GM23338 (cell line): ENCODE data around the gene LITAF. TPM values are rescaled to one million over a fixed set of nuclear protein-coding genes. Genes with fewer than 3 reads are reported as not detected.
"Not testable (repeated sequence)": the region's sequence is repeated elsewhere in the genome, so short reads cannot be mapped to it uniquely, and the experiment has no call there.

ENCODE experiments used
- ATAC-seq: fragments of 200-7000 bp; cut with Tn5 transposase; 3 replicates; pipeline ENCODE4 v1.9.1; 2020
- DNase-seq: peaks from one replicate; pipeline ENCODE4 v3.0.0-alpha.2; 2015; ENCODE audit warnings: low spot score
- H2AFZ ChIP-seq: fragments of 200-600 bp; sonication (generic); 2 replicates; pipeline ENCODE4 v1.8.0; 2016; ENCODE audit warnings: antibody characterized with exemption, mild to moderate bottlenecking, moderate library complexity
- H3F3A ChIP-seq: fragments of 200-600 bp; sonication (generic); replicated peaks from 2 replicates; pipeline ENCODE4 v1.8.0; 2017; ENCODE audit warnings: antibody characterized with exemption, mixed run types, low read depth
- H3K27ac ChIP-seq: fragments of 200-600 bp; sonication (generic); 2 replicates; pipeline ENCODE4 v1.6.1; 2016; ENCODE audit warnings: low read depth
- H3K27me3 ChIP-seq: fragments of 200-600 bp; sonication (generic); 2 replicates; pipeline ENCODE4 v1.8.0; 2016; ENCODE audit warnings: mild to moderate bottlenecking, mixed run types, moderate library complexity; ENCODE audit not compliant: insufficient read depth
- H3K36me3 ChIP-seq: fragments of 200-600 bp; sonication (generic); 2 replicates; pipeline ENCODE4 v1.8.0; 2016; ENCODE audit warnings: mild to moderate bottlenecking; ENCODE audit not compliant: insufficient read depth
- H3K4me1 ChIP-seq: fragments of 200-600 bp; sonication (generic); 2 replicates; pipeline ENCODE4 v1.8.0; 2016; ENCODE audit warnings: mild to moderate bottlenecking, moderate library complexity; ENCODE audit not compliant: insufficient read depth
- H3K4me2 ChIP-seq: fragments of 200-600 bp; sonication (generic); 2 replicates; pipeline ENCODE4 v1.7.1; 2017; ENCODE audit warnings: mixed run types
- H3K4me3 ChIP-seq: fragments of 200-600 bp; sonication (generic); 2 replicates; pipeline ENCODE4 v1.6.1; 2016; ENCODE audit warnings: mixed run types
- H3K79me2 ChIP-seq: fragments of 200-600 bp; sonication (generic); replicated peaks from 2 replicates; pipeline ENCODE4 v1.8.0; 2017; ENCODE audit warnings: mild to moderate bottlenecking; ENCODE audit not compliant: insufficient read depth
- H3K9me2 ChIP-seq: fragments of 200-600 bp; sonication (generic); 2 replicates; pipeline ENCODE4 v1.8.0; 2017; ENCODE audit not compliant: insufficient read depth
- H4K20me1 ChIP-seq: fragments of 200-600 bp; sonication (generic); replicated peaks from 2 replicates; pipeline ENCODE4 v1.8.0; 2017; ENCODE audit warnings: mild to moderate bottlenecking; ENCODE audit not compliant: insufficient read depth
- H3K27ac Mint-ChIP-seq: 2 replicates; pipeline ENCODE4 v1.8.0; 2020; ENCODE audit warnings: inconsistent platforms, mild to moderate bottlenecking, moderate library complexity, mixed read lengths
- H3K27me3 Mint-ChIP-seq: 3 replicates; pipeline ENCODE4 v1.8.0; 2022; ENCODE audit warnings: low read depth, mild to moderate bottlenecking, moderate library complexity, mixed read lengths, inconsistent platforms; ENCODE audit not compliant: insufficient read depth, poor library complexity
- H3K36me3 Mint-ChIP-seq: 3 replicates; pipeline ENCODE4 v1.8.0; 2021; ENCODE audit warnings: low read depth, mild to moderate bottlenecking, inconsistent platforms, moderate library complexity, mixed read lengths
- H3K4me1 Mint-ChIP-seq: 3 replicates; pipeline ENCODE4 v1.8.0; 2020; ENCODE audit warnings: mild to moderate bottlenecking, inconsistent platforms, mixed read lengths
- H3K4me3 Mint-ChIP-seq: 3 replicates; pipeline ENCODE4 v1.8.0; 2021; ENCODE audit warnings: moderate library complexity, mild to moderate bottlenecking, inconsistent platforms, mixed read lengths
- H3K9me3 Mint-ChIP-seq: 3 replicates; pipeline ENCODE4 v1.8.0; 2020; ENCODE audit warnings: moderate library complexity, mild to moderate bottlenecking, inconsistent platforms, mixed read lengths
- CTCF ChIP-seq, 2 experiments: fragments of 200-600 bp in 1 of 2; sonication (generic) in 1 of 2; conservative IDR thresholded peaks; 2 replicates each; pipeline versions ENCODE4 v1.5.1 to v1.6.1; 2016 to 2017; ENCODE audit warnings: antibody characterized with exemption in 2 of 2, low read depth in 2 of 2, mild to moderate bottlenecking in 2 of 2, moderate library complexity in 1 of 2
- EZH2 ChIP-seq: fragments of 200-600 bp; sonication (generic); IDR thresholded peaks from one replicate; pipeline ENCODE4 v1.8.0; 2017; ENCODE audit warnings: antibody characterized with exemption, mild to moderate bottlenecking, low read depth; ENCODE audit not compliant: unreplicated experiment
- NANOG ChIP-seq: IDR thresholded peaks from 2 replicates; pipeline ENCODE4 v1.6.1; 2016; ENCODE audit warnings: antibody characterized with exemption, borderline replicate concordance
- POLR2AphosphoS5 ChIP-seq: IDR thresholded peaks from 2 replicates; pipeline ENCODE4 v1.6.1; 2016; ENCODE audit warnings: antibody characterized with exemption, low read depth
- ZNF114 ChIP-seq: fragments of 250-450 bp; sonication (Bioruptor Pico); IDR thresholded peaks from 2 replicates; pipeline ENCODE4 v1.5.0; 2020; ENCODE audit warnings: mild to moderate bottlenecking, moderate library complexity
- polyA plus RNA-seq: library from polyadenylated mRNA; unstranded; fragments of >200 nt; fragmentation: Nextera tagmentation; extraction: Ambion mirVana; gene quantifications from 2 replicates; pipeline ENCODE4 v1.2.1, GENCODE V29; 2016
- total RNA-seq: library from RNA; depleted of rRNA; stranded (reverse); fragments of >200 nt; shearing (Covaris generic); gene quantifications from 2 replicates; pipeline ENCODE4 v1.2.3, GENCODE V29; 2014

The LITAF gene
- total and polyA plus RNA-seq, 2 experiments from 2014 or later: 131 to 158 TPM

GRCh38 chr16:11506741-11507305, 79.9 kb downstream of the LITAF start (continued):
- TF ChIP-seq POLR2AphosphoS5 (no peak), EZH2 (no peak)

DNA sequence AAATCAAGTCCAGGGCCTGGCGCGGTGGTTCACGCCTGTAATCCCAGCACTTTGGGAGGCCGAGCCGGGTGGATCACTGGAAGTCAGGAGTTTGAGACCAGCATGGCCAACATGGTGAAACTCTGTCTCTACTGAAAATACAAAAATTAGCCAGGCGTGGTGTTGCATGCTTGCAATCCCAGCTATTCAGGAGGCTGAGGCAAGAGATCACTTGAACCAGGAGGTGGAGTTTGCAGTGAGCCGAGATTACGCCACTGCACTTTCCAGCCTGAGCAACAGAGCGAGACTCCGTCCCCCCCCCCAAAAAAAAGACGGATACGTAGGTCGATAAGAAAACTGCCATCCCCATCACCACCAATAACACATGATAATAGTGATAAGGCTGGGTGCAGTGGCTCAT, 82.5 kb downstream of the LITAF start:
- H3K4me3 ChIP-seq, ATAC-seq, H3K4me2 ChIP-seq, H3K27me3 Mint-ChIP-seq, H3K27ac Mint-ChIP-seq, H3K36me3 ChIP-seq, H3K79me2 ChIP-seq, DNase-seq, H4K20me1 ChIP-seq, H3K27me3 ChIP-seq, H3F3A ChIP-seq, H3K27ac ChIP-seq, H3K4me3 Mint-ChIP-seq, H3K9me3 Mint-ChIP-seq, H3K36me3 Mint-ChIP-seq, H3K9me2 ChIP-seq: not testable (repeated sequence)
- Histone ChIP-seq H3K4me1 (peaks cover 12% of the 10 kb centered on the region), H2AFZ (peak overlapping the region; percentile 28; the same call in 1 of the 2 replicates)
- peaks cover 28% of the 10 kb centered on the region for H3K4me1 Mint-ChIP-seq

GRCh38 chr16:11503566-11503965, 83.2 kb downstream of the LITAF start:
- Mint-ChIP-seq H3K9me3 (no peaks in the 10 kb centered on the region; the same call in 2 of the 3 replicates), H3K36me3 (no peaks in the 10 kb centered on the region), H3K4me1 (peaks cover 31% of the 10 kb centered on the region), H3K27ac (peak overlapping the region; percentile 83), H3K27me3 (peaks cover 6% of the 10 kb centered on the region), H3K4me3 (no peak overlapping the region)
- Histone ChIP-seq H3K36me3 (no peaks in the 10 kb centered on the region), H3K27ac (no peak overlapping the region), H3K4me3 (no peak overlapping the region), H3F3A (0 out of 2 replicates have a peak, but pooled peaks cover 3% of the 10 kb centered on the region), H3K79me2 (no peaks in the 10 kb centered on the region), H4K20me1 (no peaks in the 10 kb centered on the region), H2AFZ (peak overlapping the region; percentile 28; the same call in 1 of the 2 replicates), H3K9me2 (no peaks in the 10 kb centered on the region), H3K4me1 (peaks cover 14% of the 10 kb centered on the region), H3K4me2 (no peak overlapping the region), H3K27me3 (no peaks in the 10 kb centered on the region)
- DNase-seq: no peak
- TF ChIP-seq CTCF (conservative IDR thresholded peaks at IDR 0.05; ENCODE audit: low read depth in 2 of 2): no peak
- ATAC-seq: no peak

- peaks cover 8% of the 10 kb centered on the region for H3K27me3 Mint-ChIP-seq
- TF ChIP-seq POLR2AphosphoS5 (no peak), CTCF (conservative IDR thresholded peaks at IDR 0.05; ENCODE audit: low read depth in 2 of 2) (no peak), ZNF114 (CRISPR knock-in tag) (no peak), NANOG (no peak)
- Histone ChIP-seq H3K4me2 (peak overlapping the region; percentile 48), H3K4me1 (peaks cover 26% of the 10 kb centered on the region), H3F3A (0 out of 2 replicates have a peak, but pooled peaks cover 3% of the 10 kb centered on the region), H3K27me3 (no peaks in the 10 kb centered on the region), H3K9me2 (no peaks in the 10 kb centered on the region), H3K36me3 (no peaks in the 10 kb centered on the region), H3K27ac (peak overlapping the region; percentile 3; the same call in 1 of the 2 replicates), H2AFZ (no peak overlapping the region; the same call in 1 of the 2 replicates), H3K4me3 (no peak overlapping the region), H4K20me1 (no peaks in the 10 kb centered on the region), H3K79me2 (no peaks in the 10 kb centered on the region)
- H3K4me1 Mint-ChIP-seq: peaks cover 41% of the 10 kb centered on the region
- no peak overlapping the region for H3K4me3 Mint-ChIP-seq
- H3K9me3 Mint-ChIP-seq: no peaks in the 10 kb centered on the region; the same call in 2 of the 3 replicates
- no peak overlapping the region for H3K27ac Mint-ChIP-seq
- DNase-seq (no peak), ATAC-seq (no peak; the same call in 2 of the 3 replicates)
- no peaks in the 10 kb centered on the region for H3K36me3 Mint-ChIP-seq
These were observed 84.5 kb downstream of the LITAF start for GRCh38 chr16:11502239-11502638.
